Measurements from ENCODE around the gene GRAMD4. TPM values are rescaled to one million over a fixed set of nuclear protein-coding genes. Genes with fewer than 3 reads are reported as not detected.

Gene GRAMD4
- total RNA-seq, 1 donor from 2014 or later: 45.6 TPM

GRCh38 chr22:46708766-46709330 lies 88.7 kb downstream of the GRAMD4 start:
- H3K27me3 Mint-ChIP-seq: no peaks in the 10 kb centered on the region
- POLR2A ChIA-PET: no interaction called here
- CTCF ChIA-PET: interaction anchor here (0.8 kb wide), 1 partner anchor 145 kb away, joined by 3 read pairs; no protein-coding TSS in a partner anchor
- ATAC-seq (ENCODE audit: low read depth): no peak
- H3K4me3 Mint-ChIP-seq: no peak overlapping the region
- peaks cover 83% of the 10 kb centered on the region for H3K36me3 Mint-ChIP-seq (ENCODE audit: low read depth)
- TF ChIP-seq CTCF (IDR thresholded peaks at IDR 0.05): no peak
- no peaks in the 10 kb centered on the region for H3K9me3 Mint-ChIP-seq
- H3K27ac Mint-ChIP-seq: no peak overlapping the region
- no peak for DNase-seq
- no peaks in the 10 kb centered on the region for H3K4me1 Mint-ChIP-seq
- intact Hi-C loops (cut with micrococcal nuclease): no loop called here

- Mint-ChIP-seq H3K9me3 (no peaks in the 10 kb centered on the region), H3K27ac (no peak overlapping the region), H3K36me3 (ENCODE audit: low read depth) (peaks cover 79% of the 10 kb centered on the region), H3K4me1 (peaks cover 2% of the 10 kb centered on the region), H3K27me3 (no peaks in the 10 kb centered on the region), H3K4me3 (no peak overlapping the region)
- intact Hi-C loops (cut with micrococcal nuclease): no loop called here
- ATAC-seq (ENCODE audit: low read depth) (no peak), DNase-seq (no peak)
- ChIA-PET CTCF (no interaction called here), POLR2A (no interaction called here)
- no peak for TF ChIP-seq CTCF (IDR thresholded peaks at IDR 0.05)
These were observed 90.6 kb downstream of the GRAMD4 start for GRCh38 chr22:46710806-46711205.

- Mint-ChIP-seq H3K36me3 (ENCODE audit: low read depth) (peaks cover 71% of the 10 kb centered on the region), H3K4me1 (peaks cover 2% of the 10 kb centered on the region), H3K27ac (no peak overlapping the region), H3K27me3 (no peaks in the 10 kb centered on the region), H3K4me3 (no peak overlapping the region), H3K9me3 (no peaks in the 10 kb centered on the region)
- DNase-seq: no peak
- no peak for TF ChIP-seq CTCF (IDR thresholded peaks at IDR 0.05)
- intact Hi-C loops (cut with micrococcal nuclease): no loop called here
- ChIA-PET POLR2A (no interaction called here), CTCF (no interaction called here)
- ATAC-seq (ENCODE audit: low read depth): no peak
These were observed 92.1 kb downstream of the GRAMD4 start for GRCh38 chr22:46712288-46712687.

- Mint-ChIP-seq H3K4me1 (peaks cover 2% of the 10 kb centered on the region), H3K36me3 (ENCODE audit: low read depth) (peaks cover 72% of the 10 kb centered on the region), H3K9me3 (no peaks in the 10 kb centered on the region), H3K27ac (no peak overlapping the region), H3K27me3 (no peaks in the 10 kb centered on the region), H3K4me3 (no peak overlapping the region)
- intact Hi-C loops (cut with micrococcal nuclease): no loop called here
- no peak for TF ChIP-seq CTCF (IDR thresholded peaks at IDR 0.05)
- ChIA-PET CTCF (no interaction called here), POLR2A (no interaction called here)
- no peak for ATAC-seq (ENCODE audit: low read depth)
- no peak for DNase-seq
These were observed 94.4 kb downstream of the GRAMD4 start for GRCh38 chr22:46714550-46714949.

- no peaks in the 10 kb centered on the region for H3K9me3 Mint-ChIP-seq
- no peaks in the 10 kb centered on the region for H3K27me3 Mint-ChIP-seq
- ChIA-PET POLR2A (interaction anchor here (0.9 kb wide), 1 partner anchor 156 kb away, joined by 3 read pairs; no protein-coding TSS in a partner anchor), CTCF (interaction anchor here (1.1 kb wide), 1 partner anchor 156 kb away, joined by 3 read pairs; no protein-coding TSS in a partner anchor)
- DNase-seq (no peak), ATAC-seq (ENCODE audit: low read depth) (no peak)
- H3K4me1 Mint-ChIP-seq: peaks cover 2% of the 10 kb centered on the region
- no peak overlapping the region for H3K27ac Mint-ChIP-seq
- no peak overlapping the region for H3K4me3 Mint-ChIP-seq
- intact Hi-C loops (cut with micrococcal nuclease): no loop called here
- no peak for TF ChIP-seq CTCF (IDR thresholded peaks at IDR 0.05)
- H3K36me3 Mint-ChIP-seq (ENCODE audit: low read depth): peaks cover 64% of the 10 kb centered on the region
These were observed 99.7 kb downstream of the GRAMD4 start for GRCh38 chr22:46719921-46720320.
